CD14-positive monocyte (primary cell): ENCODE data around the gene MUC6. TPM values are rescaled to one million over a fixed set of nuclear protein-coding genes. Genes with fewer than 3 reads are reported as not detected.

Experiments
- DNase-seq, 3 donors: peaks; one replicate each; pipeline ENCODE4 v3.0.0-alpha.2; 2011 to 2022
- H2AFZ ChIP-seq: 2 replicates; pipeline ENCODE4 v1.6.0; 2012; ENCODE audit warnings: mild to moderate bottlenecking, low read depth, low read length, inconsistent platforms; ENCODE audit not compliant: insufficient read depth, poor library complexity, severe bottlenecking
- H3K27ac ChIP-seq, 2 donors: 1 replicate in 1 of 2; 2 replicates in 1 of 2; pipeline ENCODE4 v1.5.1; 2012 to 2013; ENCODE audit warnings: low read length in 2 of 2, control low read depth in 1 of 2, inconsistent platforms in 1 of 2, low read depth in 1 of 2, mild to moderate bottlenecking in 1 of 2
- H3K27me3 ChIP-seq, 2 donors: one replicate each; pipeline versions ENCODE4 v1.6.0 to v1.6.1; 2011 to 2013; ENCODE audit warnings: low read length in 2 of 2; ENCODE audit not compliant: control insufficient read depth in 2 of 2, insufficient read depth in 2 of 2
- H3K36me3 ChIP-seq, 2 donors: replicated peaks in 1 of 2; 1 replicate in 1 of 2; 2 replicates in 1 of 2; pipeline versions ENCODE4 v1.5.1 to v1.6.1; 2012 to 2013; ENCODE audit warnings: low read length in 2 of 2, control low read depth in 1 of 2, inconsistent platforms in 1 of 2, mild to moderate bottlenecking in 1 of 2; ENCODE audit not compliant: insufficient read depth in 2 of 2, control insufficient read depth in 1 of 2
- H3K4me1 ChIP-seq, 2 donors: 1 replicate in 1 of 2; 2 replicates in 1 of 2; pipeline versions ENCODE4 v1.5.1 to v1.6.1; 2012 to 2013; ENCODE audit warnings: low read length in 2 of 2, control low read depth in 1 of 2, inconsistent platforms in 1 of 2, mild to moderate bottlenecking in 1 of 2, moderate library complexity in 1 of 2; ENCODE audit not compliant: insufficient read depth in 2 of 2, control insufficient read depth in 1 of 2
- H3K4me2 ChIP-seq: replicated peaks from 2 replicates; pipeline ENCODE3; 2012; ENCODE audit warnings: low read length, moderate library complexity, mild to moderate bottlenecking; ENCODE audit not compliant: poor library complexity, severe bottlenecking; ENCODE audit errors: extremely low read depth
- H3K4me3 ChIP-seq, 3 experiments: fragments of 200-600 bp in 1 of 3; sonication (generic) in 1 of 3; replicated peaks in 1 of 3; 1 replicate in 2 of 3; 2 replicates in 1 of 3; pipeline ENCODE4 v1.5.1; 2011 to 2013; ENCODE audit warnings: low read length in 3 of 3, mild to moderate bottlenecking in 3 of 3, control low read depth in 2 of 3, low read depth in 2 of 3, inconsistent platforms in 1 of 3, moderate library complexity in 1 of 3
- H3K79me2 ChIP-seq: 2 replicates; pipeline ENCODE4 v1.6.0; 2012; ENCODE audit warnings: mild to moderate bottlenecking, control low read depth, inconsistent platforms, low read length, moderate library complexity; ENCODE audit not compliant: insufficient read depth
- H3K9ac ChIP-seq: 2 replicates; pipeline ENCODE4 v1.6.0; 2017; ENCODE audit warnings: low read length, mild to moderate bottlenecking; ENCODE audit not compliant: insufficient read depth, poor library complexity, severe bottlenecking
- H3K9me3 ChIP-seq, 2 donors: replicated peaks in 1 of 2; 1 replicate in 1 of 2; 2 replicates in 1 of 2; pipeline versions ENCODE4 v1.5.1 to v1.6.1; 2012 to 2013; ENCODE audit warnings: low read length in 2 of 2, control low read depth in 1 of 2; ENCODE audit not compliant: control insufficient read depth in 1 of 2, insufficient read depth in 1 of 2
- H4K20me1 ChIP-seq: 2 replicates; pipeline ENCODE4 v1.6.0; 2012; ENCODE audit warnings: mild to moderate bottlenecking, low read length, control low read depth, moderate library complexity; ENCODE audit not compliant: insufficient read depth
- H3K27ac Mint-ChIP-seq, 7 donors: one replicate each; pipeline ENCODE4 v1.8.0; 2020; ENCODE audit warnings: mild to moderate bottlenecking in 7 of 7, mixed read lengths in 7 of 7, moderate library complexity in 6 of 7, inconsistent platforms in 2 of 7
- H3K27me3 Mint-ChIP-seq, 3 donors: one replicate each; pipeline ENCODE4 v1.8.0; 2021 to 2022; ENCODE audit warnings: low read depth in 3 of 3, mild to moderate bottlenecking in 3 of 3, mixed read lengths in 3 of 3, moderate library complexity in 3 of 3, inconsistent platforms in 1 of 3
- H3K36me3 Mint-ChIP-seq, 2 donors: one replicate each; pipeline ENCODE4 v1.8.0; 2020; ENCODE audit warnings: mixed read lengths in 2 of 2, inconsistent platforms in 1 of 2, mild to moderate bottlenecking in 1 of 2
- H3K4me1 Mint-ChIP-seq: one replicate; pipeline ENCODE4 v1.8.0; 2020; ENCODE audit warnings: mild to moderate bottlenecking, mixed read lengths
- H3K4me3 Mint-ChIP-seq, 2 donors: one replicate each; pipeline ENCODE4 v1.8.0; 2020; ENCODE audit warnings: mild to moderate bottlenecking in 2 of 2, mixed read lengths in 2 of 2, moderate library complexity in 1 of 2
- H3K9me3 Mint-ChIP-seq, 7 donors: one replicate each; pipeline ENCODE4 v1.8.0; 2020 to 2022; ENCODE audit warnings: mixed read lengths in 7 of 7, mild to moderate bottlenecking in 6 of 7, moderate library complexity in 6 of 7, inconsistent platforms in 2 of 7
- WGBS: methylation state at CpG from one replicate; pipeline ENCODE4 v1.1.5; 2013; ENCODE audit warnings: missing lambda C conversion rate; ENCODE audit not compliant: insufficient coverage; 5-methylcytosine and 5-hydroxymethylcytosine counted together
- intact Hi-C, 2 donors: fragments of 100-400 bp; cut with micrococcal nuclease; formaldehyde crosslinking; loops; one replicate each; pipeline versions ENCODE4 v1.15.0 to v1.15.1; 2023
- polyA plus RNA-seq, 3 donors: library from polyadenylated mRNA; depleted of rRNA in 1 of 3; unstranded in 2 of 3; stranded (reverse) in 1 of 3; fragments of 300-500 nt in 2 of 3; fragments of >200 nt in 1 of 3; fragmentation: Illumina TruSeq in 2 of 3; gene quantifications; 1 replicate in 2 of 3; 2 replicates in 1 of 3; pipeline ENCODE4 v1.2.3, GENCODE V29; 2012 to 2021
- TF ChIP-seq, protein P1 (sequence below): fragments of 200-600 bp; IDR thresholded peaks from one replicate; pipeline ENCODE4 v1.8.0; 2022; ENCODE audit warnings: antibody characterized with exemption, mild to moderate bottlenecking

The MUC6 gene
- polyA plus RNA-seq, 3 donors: not detected

DNA sequence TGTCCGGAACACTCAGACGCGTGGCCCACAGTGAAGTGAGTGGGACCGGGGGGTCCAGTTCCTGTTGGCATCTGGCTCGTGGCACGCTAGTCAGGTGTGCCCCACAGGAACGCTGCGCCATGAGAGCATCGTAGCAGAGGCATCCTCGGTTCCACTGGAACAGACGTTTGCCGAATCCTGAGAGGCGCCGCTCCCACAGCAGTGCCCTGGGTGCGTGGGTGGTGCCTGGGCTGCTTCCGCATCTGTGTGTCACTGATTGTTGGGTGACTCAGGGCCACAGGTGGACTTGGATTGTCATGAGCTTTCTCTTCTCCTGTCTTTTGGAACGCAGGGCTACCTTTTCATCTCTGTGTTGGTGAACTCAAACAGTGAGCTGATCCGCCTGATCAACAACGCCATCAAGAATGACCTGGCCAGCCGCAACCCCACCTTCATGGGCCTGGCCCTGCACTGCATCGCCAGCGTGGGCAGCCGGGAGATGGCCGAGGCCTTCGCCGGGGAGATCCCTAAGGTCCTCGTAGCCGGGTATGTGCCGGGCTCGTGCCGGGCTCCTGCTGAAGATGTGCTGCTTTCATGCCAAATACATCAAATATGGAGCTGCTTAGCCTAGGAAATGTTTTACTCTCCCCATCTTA, 64.7 kb downstream of the MUC6 start:
- WGBS: 90% methylated on average over 31 of the region's 31 CpGs
- Mint-ChIP-seq H3K4me1 (peaks cover 26% of the 10 kb centered on the region), H3K27ac (no peak overlapping the region), H3K4me3 (no peak overlapping the region), H3K9me3 (peaks cover 0 to 3% (median 0%) of the 10 kb centered on the region in 7 donors), H3K36me3 (peaks cover 64 to 85% of the 10 kb centered on the region in 2 donors), H3K27me3 (peaks cover 1 to 4% (median 3%) of the 10 kb centered on the region in 3 donors)
- Histone ChIP-seq H3K27ac (no peak overlapping the region), H3K36me3 (peaks cover 39 to 63% of the 10 kb centered on the region in 2 donors), H3K4me2 (no peak overlapping the region), H2AFZ (no peak overlapping the region), H3K9me3 (no peaks in the 10 kb centered on the region), H3K79me2 (no peaks in the 10 kb centered on the region), H3K4me3 (no peak overlapping the region), H3K9ac (no peak overlapping the region), H4K20me1 (peaks cover 60% of the 10 kb centered on the region), H3K27me3 (no peaks in the 10 kb centered on the region), H3K4me1 (peaks cover 0 to 11% of the 10 kb centered on the region in 2 donors)
- intact Hi-C loops: no loop called here
- DNase-seq: no peak
- TF ChIP-seq, protein P1, sequence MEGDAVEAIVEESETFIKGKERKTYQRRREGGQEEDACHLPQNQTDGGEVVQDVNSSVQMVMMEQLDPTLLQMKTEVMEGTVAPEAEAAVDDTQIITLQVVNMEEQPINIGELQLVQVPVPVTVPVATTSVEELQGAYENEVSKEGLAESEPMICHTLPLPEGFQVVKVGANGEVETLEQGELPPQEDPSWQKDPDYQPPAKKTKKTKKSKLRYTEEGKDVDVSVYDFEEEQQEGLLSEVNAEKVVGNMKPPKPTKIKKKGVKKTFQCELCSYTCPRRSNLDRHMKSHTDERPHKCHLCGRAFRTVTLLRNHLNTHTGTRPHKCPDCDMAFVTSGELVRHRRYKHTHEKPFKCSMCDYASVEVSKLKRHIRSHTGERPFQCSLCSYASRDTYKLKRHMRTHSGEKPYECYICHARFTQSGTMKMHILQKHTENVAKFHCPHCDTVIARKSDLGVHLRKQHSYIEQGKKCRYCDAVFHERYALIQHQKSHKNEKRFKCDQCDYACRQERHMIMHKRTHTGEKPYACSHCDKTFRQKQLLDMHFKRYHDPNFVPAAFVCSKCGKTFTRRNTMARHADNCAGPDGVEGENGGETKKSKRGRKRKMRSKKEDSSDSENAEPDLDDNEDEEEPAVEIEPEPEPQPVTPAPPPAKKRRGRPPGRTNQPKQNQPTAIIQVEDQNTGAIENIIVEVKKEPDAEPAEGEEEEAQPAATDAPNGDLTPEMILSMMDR: no peak

GRCh38 chr11:971092-971690, 65.3 kb downstream of the MUC6 start:
- Mint-ChIP-seq H3K4me1 (peaks cover 26% of the 10 kb centered on the region), H3K27ac (peak overlapping the region in 2 of 7 donors; percentile 3 to 68), H3K9me3 (peaks cover 0 to 3% (median 0%) of the 10 kb centered on the region in 7 donors), H3K27me3 (peaks cover 1 to 4% (median 3%) of the 10 kb centered on the region in 3 donors), H3K36me3 (peaks cover 64 to 86% of the 10 kb centered on the region in 2 donors), H3K4me3 (no peak overlapping the region)
- peaks cover 63% of the 10 kb centered on the region for H4K20me1 ChIP-seq
- WGBS: 45% methylated on average over 12 of the region's 12 CpGs
- H3K9me3 ChIP-seq: no peaks in the 10 kb centered on the region
- H3K4me2 ChIP-seq: no peak overlapping the region
- no peak overlapping the region for H3K9ac ChIP-seq
- H3K27ac ChIP-seq: no peak overlapping the region
- H2AFZ ChIP-seq: no peak overlapping the region
- TF ChIP-seq, protein P1: no peak
- H3K36me3 ChIP-seq: peaks cover 39 to 56% of the 10 kb centered on the region in 2 donors
- H3K4me1 ChIP-seq: peaks cover 0 to 11% of the 10 kb centered on the region in 2 donors
- no peak for DNase-seq
- H3K4me3 ChIP-seq: no peak overlapping the region
- no peaks in the 10 kb centered on the region for H3K27me3 ChIP-seq
- H3K79me2 ChIP-seq: no peaks in the 10 kb centered on the region
- intact Hi-C loops: no loop called here
